NCI-H1092 treated with DMSO at 0.1 percent for 48 hours (cell line): ENCODE data around the gene SPINK5.

Experiments used
- DNase-seq: peaks from one replicate; lab custom pipeline; 2025; lab: John Stamatoyannopoulos, UW

Gene SPINK5

GRCh38 chr5:148186248-148187003, 122.6 kb downstream of the SPINK5 start:
- DNase-seq: no peak
